Right kidney (tissue), 1 donor: ENCODE data around the gene TYRO3.
A peak's percentile ranks its signal among the peaks of the same experiment; 100 is the strongest.

Experiments used
- DNase-seq: peaks from one replicate; pipeline ENCODE4 v3.0.0-alpha.2; 2016

The TYRO3 gene

DNA sequence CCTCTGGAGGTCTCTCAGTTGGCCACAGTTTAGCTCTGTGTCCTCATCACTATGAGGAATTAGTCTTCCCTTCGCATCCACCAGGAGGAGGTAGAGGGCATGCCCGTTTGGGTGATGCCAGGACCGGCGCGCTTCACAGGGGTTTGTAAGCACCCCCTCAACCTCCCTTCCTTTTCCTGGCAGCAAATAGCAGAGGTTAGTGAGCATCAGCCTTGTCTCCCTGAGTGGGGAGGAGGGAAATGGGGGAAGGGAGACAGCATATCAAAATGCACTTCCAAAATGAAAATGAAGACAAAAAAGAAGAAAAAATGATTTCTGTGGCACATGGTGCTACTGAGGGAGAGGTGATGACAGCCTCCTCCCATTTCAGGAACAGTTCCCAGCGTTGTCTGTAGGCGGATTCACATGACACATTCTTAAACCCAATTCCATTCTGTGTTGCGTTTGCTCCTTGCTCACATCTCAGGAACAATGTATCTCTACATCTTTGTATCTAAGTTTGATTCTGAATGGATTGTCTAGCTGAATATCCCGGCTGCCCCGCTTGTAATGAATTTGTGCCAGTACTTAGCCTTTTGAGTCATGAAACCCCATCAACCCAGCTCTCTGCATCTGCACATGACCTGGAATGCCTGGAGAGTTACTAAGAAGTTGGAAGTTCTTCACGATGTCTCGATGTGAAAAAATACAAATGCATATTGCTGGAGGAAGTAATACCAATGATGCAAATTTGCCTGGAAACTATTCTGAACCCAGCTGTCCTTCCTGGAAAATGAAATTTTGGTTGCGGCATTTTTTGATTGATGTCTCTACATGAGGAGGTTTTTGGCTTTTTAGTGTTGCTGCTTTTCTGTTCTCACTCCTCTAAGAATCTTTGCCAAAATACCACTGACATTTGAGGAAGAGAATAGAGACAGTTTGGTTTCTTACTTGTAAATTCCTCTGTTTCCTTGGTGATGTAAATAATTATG is 45.2 kb downstream of the TYRO3 start:
- DNase-seq: peak; percentile 51

DNA sequence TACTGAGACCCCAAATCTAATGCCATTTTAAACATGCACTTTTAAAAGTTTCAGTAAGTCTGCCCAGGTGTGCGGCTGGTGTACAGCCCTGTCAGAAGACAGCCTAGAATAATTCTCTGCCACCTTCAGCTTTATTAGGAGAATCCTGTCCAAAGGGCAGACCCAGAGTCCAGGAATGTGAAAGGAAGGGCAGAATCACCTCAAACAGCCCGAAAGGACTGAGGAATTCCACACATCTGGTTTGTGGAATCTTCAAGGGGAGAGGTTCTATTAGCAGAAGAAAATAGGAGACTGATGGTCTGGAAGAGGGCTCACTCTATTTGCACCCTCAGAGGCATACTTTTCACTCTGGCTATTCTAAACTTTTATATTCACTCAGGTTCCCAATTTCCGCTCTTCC is 46.6 kb downstream of the TYRO3 start:
- no peak for DNase-seq

DNA sequence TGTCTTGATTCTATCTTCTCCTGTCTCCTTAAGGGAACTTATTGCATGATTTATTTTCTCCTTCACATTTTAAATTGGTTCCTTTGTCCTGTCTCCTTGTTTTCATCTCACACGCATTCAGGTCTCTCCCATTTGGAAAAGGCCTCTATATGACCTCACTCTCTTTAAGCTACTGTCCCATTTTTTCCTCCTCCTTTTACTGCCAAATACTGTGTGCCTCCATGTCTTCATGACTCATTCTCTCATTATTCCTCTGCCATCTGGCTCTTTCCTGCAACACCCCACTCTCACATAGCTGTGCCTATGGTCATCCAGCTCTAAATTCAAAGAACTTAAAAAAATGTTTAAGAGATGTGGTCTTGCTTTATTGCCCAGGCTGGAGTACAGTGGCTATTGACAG is 48.0 kb downstream of the TYRO3 start:
- no peak for DNase-seq

DNA sequence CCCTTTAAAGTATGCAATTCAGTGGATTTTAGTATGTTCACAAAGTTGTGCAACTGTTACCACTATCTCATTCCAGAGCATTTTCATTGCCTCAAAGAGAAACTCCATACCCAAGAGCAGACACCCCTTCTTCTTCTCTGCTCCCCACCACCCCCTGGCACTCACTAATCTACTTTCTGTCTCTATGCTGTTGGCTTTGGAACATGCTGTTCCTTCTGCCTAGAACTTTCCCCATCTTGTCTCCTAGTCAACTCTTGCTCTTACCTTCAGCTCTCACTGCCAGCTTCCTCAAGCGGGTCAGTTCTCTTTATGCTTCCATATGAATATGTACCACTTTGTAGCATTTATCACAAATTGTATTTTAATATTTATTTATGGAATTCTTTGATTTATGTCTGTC is 50.1 kb downstream of the TYRO3 start:
- DNase-seq: no peak

DNA sequence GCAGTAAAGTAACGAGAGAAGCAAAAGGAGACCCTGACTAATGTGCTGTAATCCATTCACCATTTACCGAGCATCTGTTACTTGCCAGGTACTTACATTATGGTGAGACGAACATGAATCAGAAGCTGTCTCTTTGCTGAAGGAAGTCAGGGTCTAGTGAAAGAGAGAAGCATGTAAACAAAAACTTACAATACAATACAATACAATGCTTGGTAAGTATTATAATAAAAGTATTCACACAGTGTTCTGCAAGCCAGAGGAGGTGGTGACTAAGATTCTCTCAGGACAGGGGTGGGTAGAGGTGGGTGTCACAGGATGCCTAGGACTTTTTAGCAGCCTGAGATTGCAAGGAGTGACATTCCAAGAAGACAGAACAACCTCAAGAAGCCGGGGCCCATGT is 51.0 kb downstream of the TYRO3 start:
- no peak for DNase-seq

DNA sequence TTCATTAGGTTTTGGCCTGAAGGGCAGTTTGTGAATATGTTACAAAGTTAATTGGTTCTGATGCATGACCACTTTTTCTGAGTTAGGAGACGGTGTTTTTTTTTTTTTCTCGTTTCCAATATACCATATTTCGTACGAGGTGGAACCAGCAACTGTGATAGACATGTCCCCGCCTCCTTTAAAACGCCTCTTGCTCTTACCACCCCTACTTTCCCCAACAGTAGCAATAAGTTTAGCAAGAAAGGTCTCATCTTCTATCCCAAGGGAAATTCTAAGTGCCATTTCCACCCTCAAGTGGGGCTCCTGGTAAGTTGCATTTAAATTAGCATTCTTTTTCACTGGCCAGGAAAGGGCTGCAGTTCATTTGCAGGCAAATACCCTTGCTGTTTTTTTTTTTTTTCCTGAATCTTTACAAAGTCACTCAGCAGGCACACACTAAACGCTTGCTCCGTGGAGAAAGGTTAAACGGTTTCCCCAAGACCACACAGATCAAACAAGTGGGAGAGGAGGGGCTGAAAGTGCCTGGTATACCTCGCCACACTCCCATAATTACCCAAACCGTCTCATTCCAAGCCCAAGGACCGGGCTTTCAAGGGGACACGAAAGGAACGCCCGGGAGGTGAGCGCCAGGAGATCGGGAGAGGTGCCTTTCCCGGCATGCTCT is 61.7 kb downstream of the TYRO3 start:
- DNase-seq: no peak

DNA sequence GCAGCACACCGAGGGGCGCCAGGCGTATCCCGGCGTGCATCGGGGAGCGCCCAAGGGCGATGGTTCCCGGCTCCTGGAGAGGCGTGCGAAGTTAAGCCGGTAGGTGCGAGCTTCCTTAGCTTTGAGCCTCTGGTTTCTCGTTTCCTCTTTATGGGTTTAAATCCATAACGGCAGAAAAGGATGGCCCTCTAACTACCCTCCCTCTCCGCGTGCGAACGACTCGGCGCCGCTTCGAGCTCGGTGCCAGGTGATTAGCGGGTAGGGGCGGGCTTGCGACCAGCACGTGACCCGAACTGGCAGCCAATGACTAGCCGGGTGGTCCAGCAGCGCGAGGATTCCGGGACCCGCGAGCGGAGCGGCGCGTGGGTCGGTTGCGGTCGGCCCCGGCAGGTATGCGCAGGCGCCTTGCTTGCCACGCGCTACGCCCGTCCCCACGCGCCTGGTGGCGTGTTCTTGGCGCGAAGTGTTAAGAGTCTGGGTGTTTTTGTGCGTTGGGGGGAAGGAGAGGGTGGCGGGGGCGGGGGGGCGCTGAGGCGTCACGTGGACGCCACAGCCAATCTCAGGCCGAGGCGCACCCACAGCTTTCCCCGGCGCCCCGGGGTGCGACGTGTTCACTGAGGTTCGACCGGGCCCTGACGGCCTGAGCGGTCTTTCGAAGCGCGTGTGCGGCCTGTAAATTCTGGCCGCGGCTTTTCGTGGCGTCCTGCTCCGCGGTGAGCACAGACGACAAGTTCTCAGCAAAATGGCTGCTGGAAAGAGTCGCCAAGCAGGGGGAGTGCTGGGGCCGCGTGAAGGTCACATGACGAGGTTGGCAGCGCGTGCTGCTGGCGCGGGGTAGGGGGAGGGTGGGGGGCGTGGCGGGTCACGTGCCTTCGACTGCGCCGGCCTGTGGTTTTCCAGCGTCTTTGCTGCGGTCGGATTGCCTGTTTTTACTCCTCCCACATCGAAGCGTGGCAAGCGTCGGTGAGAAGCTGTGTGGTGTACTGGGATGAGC is 62.5 kb downstream of the TYRO3 start:
- DNase-seq: peak; percentile 90

DNA sequence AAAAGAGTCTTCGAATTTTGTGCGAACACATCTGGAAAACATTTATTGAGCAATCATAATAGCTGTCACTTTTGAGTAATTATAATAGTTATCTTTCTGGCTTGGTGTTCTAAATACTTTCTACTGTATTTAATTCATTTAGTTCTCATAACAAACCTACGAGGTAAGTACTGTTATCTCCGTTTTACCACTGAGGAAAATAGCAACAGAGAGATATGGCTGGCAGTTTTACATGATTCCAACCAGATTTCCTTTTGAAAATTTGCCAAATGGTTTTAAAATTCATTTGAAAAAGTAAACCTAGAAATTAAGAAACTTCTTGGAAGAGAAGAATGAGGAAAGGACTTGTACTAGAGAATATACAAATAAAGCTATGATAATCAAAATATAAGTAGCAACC is 63.9 kb downstream of the TYRO3 start:
- no peak for DNase-seq

DNA sequence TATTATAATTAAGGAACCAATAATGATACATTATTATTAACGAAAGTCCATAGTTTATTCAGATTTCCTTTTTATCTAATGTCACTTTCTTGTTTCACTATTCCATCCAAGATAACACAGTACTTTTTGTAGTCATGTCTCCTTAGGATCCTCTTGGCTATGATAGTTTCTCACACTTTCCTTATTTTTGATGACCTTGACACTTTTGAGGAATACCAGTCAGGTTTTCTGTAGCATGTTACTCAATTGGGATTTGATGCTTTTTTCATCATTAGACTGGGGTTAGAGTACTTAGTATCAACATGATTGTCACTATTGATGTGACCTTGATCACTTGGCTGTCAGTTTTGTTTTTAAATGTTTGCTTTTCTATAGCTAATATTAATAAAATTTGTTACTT is 68.2 kb downstream of the TYRO3 start:
- no peak for DNase-seq

DNA sequence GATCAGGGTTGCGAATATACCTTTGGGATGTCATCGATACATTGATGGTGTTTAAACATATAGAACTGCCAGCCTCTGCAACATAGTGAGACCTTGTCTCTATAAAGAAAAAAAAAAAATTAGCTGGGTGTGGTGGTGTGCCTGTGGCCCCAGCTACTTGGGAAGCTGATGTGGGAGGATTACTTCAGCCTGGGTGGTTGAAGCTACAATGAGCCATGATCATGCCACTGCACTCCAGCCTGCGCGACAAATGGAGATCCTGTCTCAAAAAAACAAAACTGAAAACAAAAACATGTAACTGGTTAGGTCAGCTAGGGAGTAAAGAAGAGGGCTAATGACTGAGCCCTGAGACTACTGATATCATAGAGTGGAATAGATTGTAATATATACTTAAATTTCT is 70.5 kb downstream of the TYRO3 start:
- DNase-seq: no peak

DNA sequence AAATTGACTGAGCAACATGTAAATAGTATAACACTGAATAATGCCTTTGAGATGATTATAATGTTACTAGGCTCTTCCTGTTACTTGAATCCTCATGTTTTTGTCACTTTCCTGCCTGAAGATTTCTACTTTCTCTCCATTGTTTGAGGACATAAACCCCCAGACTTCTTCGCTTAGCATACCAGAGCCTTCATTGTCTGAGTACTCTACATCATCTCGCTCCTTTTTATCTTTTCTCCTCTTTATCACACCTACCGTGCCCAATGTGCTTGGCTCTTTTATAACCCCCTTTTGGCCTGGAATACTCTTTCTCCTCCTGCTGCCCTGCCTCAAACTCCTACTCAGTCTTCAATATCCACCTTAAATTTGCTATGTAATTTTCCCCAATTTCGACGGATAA is 70.9 kb downstream of the TYRO3 start:
- DNase-seq: no peak

DNA sequence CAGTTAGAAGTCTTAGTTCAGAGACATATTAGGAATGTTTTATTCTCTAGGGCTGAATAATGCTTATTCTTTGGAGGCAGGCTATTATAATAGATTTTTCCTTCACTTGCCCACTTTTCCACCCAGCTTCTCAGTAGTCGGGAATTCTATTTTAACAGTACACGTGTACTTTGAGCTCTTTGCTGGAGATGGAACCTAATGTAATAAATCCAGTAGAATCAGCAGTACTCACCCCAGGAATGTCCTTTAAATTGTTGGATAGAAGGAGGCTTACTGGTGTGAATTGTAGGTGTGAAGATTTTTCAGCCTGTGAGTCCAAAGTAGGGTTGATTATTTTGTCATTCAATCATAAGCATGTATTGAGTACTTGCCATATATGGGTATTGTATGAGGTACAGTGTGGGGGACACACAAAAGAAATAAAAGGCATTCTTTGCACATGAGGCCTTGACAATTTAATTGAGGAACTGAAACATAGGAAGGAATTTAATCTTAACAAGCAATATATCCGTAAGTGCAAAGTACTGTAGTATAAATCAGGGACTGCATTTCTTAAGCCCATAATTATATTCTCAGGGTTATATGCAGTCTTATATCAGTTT is 71.7 kb downstream of the TYRO3 start:
- no peak for DNase-seq

DNA sequence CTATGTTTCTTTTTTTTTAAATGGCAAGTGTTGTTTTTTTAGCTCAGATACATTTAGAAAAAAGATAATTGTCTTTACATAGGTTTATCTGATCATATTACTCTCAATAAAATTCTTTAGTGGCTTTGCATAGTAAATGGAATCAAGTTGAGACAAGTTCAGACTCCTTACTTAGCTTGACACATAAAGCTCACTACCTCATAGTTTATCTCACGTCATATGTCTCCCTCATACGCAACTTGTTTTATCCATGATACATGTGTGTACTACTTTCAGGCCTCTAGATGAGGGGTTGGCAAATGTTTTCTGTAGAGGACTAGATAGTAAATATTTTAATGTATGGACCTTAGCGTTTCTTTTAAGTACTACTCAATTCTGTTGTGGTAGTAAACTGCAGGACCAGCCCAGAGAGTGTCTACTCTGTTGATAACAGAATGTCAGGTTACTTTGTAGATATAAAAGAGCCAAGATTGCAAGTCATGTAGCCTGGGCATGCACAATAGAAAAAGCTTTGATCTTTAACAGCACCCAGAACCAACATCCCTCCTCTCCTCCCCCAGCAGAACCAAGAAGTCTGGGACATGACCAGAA is 73.0 kb downstream of the TYRO3 start:
- no peak for DNase-seq
